Measurements from ENCODE around the gene SHISA9. TPM values are rescaled to one million over a fixed set of nuclear protein-coding genes. Genes with fewer than 3 reads are reported as not detected.
A peak's percentile ranks its signal among the peaks of the same experiment; 100 is the strongest.
"Not testable (repeated sequence)": the region's sequence is repeated elsewhere in the genome, so short reads cannot be mapped to it uniquely, and the experiment has no call there.

SHISA9 gene
- polyA plus RNA-seq, 4 donors: 2.8 to 6.2 (median 4.0) TPM

DNA sequence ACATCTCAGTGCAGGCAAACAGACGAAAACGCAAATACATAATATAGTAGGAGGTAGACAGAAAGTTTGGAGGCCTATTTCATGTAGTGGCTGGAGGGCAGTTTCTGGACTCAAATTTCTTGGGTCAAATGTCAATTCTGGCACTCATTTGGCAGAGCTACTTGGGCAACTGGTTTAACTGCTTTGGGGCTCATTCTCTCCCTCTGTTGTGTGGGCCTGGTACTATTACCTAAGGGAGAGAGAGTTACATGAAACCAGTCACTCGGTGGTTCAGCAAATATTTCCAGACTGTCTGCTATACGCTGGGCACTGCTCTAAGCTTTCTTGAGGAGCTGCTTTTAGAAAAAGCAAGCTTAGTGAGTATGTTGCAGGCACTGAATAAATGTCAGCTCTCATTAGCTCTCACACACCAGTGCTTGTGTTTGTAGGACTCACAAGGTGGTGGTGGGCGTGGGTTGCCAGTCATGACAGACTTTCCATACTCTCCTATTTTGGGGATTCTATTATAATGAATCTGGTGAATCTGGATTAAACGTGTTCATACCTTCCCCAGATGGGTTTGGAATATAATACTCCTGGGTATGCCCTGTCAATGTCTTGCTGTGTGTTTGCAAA is 1.8 kb upstream of the SHISA9 start:
- DNase-seq (ENCODE audit: low read depth in 4 of 4, low spot score in 2 of 4): no peak

DNA sequence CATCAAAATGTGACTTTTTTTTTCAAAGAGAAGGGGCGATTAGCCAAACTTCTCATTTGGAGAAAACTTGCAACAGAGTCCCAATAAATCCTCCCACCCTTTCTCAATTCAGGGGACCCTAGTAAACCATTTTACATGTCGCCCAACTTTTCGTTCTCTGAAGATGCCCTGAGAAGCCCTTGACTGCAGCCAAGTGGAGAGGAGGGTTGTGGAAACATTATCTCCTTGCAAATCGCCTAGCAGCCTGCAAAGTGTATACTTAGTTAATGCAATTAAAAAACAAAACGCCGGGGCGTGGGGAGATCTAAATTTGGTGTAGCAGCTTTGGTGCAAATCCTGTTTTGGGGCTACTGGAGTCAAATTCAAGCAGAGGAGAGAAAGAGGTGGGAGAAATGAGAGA is 1.2 kb upstream of the SHISA9 start:
- no peak for DNase-seq (ENCODE audit: low read depth in 4 of 4, low spot score in 2 of 4)

DNA sequence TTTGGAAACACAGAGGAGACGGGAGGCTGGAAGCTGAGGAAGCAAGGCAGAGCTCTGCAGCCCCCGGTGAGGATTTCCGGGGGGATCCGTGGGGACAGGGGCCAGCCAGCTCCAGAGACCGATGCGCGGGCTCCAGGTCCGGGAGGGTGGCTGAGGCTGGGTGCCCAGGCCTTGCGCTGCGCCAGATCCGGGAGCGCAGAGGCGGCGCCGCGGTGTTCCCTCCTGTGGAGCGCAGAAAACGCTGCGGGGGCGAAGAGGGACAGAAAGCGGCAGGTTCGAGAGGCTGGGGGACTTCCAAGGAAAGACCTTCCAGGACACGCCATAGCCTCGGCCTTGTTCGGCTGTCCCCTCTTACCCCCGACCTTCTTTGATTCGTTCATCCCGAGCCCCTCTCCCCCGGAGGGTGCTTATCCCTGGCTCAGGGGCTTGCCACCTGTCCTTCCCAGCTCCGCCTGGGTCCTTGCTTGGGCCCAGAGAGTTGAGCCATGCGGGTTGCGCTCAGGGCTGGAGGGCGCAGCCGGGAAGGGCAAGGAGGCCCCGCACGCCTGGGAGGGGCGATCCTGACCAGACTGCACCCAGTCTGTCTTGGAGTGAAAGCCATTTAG is 697 bp upstream of the SHISA9 start:
- DNase-seq (ENCODE audit: low read depth in 4 of 4, low spot score in 2 of 4): no peak

DNA sequence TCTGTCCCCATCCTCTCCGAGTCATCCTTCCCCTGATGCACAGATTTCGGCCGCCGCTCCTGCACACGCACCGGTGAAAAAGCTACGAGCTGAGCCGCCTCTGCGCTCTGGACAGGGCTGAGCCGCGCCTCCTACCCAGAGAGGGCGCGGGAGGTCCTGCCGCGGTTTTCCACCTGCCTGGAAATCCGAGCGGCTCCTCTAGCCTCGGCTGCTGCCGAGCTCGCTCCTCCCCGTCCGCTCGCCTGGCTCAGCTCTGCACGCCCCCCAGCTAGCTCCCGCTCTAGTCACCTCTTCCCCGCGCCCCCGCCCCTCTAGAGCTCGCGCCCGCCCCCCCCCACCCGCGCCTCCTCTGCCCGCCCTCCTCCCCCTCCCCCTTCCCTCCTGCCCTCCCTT is 198 bp upstream of the SHISA9 start:
- DNase-seq (ENCODE audit: low read depth in 4 of 4, low spot score in 2 of 4): no peak

DNA sequence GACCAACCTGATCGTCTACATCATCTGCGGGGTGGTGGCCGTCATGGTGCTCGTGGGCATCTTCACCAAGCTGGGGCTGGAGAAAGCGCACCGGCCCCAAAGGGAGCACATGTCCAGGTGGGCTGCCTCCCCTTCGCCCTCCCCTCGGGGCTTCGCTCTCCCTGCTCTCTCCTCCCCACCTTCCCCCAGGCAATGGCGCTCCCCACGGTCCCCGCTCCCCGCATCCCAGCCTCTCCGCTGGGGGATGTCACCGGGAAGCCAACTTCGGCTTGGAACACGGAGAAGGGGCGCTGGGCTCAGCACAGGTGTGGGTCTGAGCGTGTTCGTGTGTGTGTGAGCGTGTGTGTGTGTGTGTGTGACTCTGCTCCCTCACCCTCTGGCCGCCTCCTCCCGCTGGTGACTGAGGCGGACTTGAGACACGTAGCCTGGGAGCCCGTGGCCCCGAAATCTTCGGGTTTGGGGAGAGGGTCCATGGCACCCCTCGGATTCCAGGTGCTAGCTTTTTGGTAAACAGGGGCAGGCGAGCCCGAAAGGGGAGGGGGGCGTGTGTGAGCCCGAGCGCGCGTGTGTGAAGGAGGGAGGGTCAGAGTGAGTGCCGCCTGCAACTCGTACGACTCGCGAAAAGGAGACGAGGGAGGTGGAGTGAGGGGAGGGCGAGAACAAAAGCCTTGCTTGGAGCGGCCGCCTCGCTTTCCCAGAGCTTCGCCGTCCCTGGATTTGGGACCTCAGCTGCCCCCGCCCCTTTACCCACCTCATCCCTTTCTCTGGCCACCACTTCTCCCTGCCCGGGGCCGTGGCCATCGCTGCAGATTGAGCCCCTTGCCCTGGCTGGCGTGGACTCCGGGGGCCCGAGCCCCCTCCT is 1.3 kb downstream of the SHISA9 start:
- DNase-seq (ENCODE audit: low read depth in 4 of 4, low spot score in 2 of 4): no peak

DNA sequence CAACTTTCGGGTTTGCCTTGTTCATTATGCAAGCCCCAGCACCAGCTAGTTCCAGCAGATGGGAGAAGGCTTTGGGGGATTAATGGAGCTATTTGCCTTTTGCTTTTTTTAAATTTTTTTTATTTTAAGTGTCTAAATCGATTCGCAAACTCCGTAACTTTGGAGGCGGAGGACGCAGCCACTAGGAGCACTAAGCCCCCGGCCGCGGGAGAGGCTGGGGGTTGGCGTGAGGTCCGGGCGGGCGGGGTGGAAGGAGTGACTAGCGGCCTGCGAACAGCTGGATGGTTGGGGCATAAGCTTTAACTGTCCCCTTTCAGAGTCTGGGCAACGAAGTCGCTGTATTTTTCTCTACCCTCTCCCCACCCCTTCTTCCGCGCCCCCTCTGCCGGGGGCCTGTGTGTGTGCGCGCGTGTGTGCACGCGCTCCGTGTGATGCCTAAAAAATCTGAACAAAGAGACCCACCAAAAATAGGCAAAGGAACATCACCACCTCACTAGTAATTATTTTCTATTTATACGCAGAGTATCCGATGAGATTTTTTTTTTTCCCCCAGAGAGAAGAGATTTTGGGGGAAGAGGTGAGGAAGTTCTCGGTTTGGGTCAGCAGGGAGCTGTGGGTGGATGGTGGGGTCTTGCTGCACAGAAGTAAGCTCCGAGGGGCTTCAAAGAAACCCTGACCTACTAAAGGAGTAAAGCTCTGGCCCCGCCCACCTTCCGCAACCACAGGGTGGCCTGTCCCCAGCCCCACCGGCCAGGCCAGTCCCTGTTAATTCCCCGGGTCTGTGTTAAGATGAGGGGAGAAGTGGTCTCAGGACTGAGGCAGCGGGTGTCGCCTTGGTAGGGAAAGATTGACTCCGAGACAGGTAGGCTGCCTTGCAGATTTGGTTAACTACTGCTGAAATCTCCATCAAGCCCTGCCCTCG is 2.3 kb downstream of the SHISA9 start:
- DNase-seq (ENCODE audit: low read depth in 4 of 4, low spot score in 2 of 4): no peak

DNA sequence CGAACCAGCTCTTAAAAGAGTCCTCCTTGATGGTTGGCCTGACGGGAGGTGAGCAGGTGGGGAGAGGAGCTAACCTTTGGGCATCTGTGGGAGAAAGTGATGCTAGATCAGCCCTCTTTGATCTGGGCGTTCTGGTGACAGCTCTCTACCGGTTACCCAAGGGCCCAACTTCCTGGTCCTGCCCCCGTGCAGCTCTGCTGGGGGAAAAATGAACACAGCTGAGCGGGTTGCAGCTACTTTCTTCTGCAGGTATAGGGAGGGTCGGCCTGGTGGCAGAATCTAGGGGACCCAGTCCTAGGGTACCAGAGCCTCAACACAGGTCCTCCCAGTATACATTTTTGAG is 2.9 kb downstream of the SHISA9 start:
- no peak for DNase-seq (ENCODE audit: low read depth in 4 of 4, low spot score in 2 of 4)

DNA sequence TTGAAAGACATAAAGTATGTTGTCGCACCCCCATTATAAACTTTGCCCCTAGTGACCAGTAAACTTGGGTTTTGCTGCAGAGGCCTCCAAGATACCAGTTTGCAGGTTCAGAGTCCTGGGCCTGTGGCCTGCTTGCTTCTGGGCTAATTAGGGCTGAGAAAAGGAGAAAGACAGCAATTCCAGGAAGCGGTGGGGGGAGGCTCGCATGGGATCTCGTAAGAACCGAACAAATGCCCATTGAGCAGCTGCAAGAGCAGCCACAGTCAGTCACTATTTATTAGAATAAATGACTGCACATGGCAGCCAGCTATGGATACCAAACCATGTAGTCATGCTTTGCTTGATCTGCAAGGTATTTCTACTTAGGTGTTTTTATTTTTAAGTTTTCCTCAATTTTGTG is 4.9 kb downstream of the SHISA9 start:
- no peak for DNase-seq (ENCODE audit: low read depth in 4 of 4, low spot score in 2 of 4)

DNA sequence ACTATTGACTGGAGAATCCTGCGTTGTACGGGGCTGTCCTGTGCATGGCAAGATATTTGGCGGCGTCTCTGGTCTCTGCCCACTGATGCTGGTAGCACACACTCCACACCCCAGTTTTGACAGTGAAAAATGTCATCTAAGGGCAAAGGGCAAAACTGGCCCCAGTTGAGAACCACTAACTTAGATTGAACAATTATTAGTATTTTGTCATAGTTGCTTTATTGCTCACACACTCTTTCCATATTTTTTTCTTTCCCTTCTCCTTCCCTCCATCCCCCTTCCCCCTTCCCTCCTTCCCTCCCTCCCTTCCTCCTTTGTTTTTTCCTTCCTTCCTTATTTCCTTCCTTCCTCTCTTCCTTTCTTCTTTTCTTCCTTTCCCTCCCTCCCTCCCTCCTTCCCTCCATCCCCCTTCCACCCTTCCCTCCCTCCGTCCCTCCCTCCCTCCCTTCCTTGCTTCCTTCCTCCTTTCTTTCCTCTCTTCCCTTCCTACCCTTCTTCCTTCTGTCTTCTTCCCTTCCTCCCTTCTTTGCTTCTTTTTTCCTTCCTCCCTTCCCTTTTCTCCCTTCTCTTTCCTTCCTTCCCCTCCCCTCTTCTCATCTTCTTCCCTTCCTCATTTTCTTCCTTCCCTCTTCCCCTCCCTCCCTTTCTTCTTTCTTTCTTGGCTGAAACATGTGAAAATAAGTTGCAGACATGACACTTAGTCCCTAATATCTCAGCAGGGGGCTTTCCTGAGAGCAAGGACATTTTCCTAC is 5.5 kb downstream of the SHISA9 start:
- DNase-seq (ENCODE audit: low read depth in 4 of 4, low spot score in 2 of 4): no peak

DNA sequence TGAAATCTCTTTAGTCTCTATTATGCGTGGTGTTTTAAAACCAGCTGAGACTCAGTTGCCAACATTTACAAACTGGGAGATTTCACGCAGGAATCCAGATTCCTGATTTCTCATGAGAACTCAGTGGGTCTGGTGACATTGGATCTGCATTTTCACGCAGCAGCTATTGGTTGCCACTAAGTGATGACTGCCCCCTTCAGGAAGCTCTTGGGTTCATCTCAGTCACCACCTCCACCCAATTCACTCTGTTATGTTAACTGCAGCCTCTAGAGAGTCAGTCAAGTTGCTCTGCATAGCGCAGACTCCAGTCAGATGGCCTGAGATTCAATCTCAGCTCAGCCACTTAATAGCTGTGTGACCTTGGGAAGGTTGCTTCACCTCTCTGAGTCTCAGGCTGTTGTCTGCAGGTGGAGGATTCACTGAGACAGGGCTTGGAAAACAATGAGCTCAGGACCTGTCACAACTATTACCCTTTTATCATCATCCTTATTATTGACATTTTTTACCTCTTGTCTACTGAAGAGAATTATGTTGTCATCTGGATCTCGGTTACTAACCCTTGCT is 6.4 kb downstream of the SHISA9 start:
- no peak for DNase-seq (ENCODE audit: low read depth in 4 of 4, low spot score in 2 of 4)

DNA sequence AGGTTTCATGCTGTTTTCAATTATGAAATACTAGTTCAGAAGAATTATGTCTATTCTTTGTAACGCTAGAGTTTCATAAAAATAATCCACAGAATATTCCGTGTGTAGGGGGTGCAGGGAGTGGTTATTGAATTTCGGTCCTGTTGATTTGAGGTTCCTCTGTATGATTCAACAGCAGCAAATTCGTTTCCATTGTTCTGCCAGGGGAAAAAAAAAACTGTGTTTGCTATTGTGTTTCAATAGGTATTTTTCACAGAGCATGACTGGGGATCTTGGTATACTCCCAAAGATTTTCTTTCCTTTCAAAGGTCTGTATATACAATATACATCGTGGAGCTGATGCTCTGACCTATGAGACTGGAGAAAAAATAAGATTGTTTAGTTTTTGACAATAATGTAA is 15.8 kb downstream of the SHISA9 start:
- no peak for DNase-seq (ENCODE audit: low read depth in 4 of 4, low spot score in 2 of 4)

DNA sequence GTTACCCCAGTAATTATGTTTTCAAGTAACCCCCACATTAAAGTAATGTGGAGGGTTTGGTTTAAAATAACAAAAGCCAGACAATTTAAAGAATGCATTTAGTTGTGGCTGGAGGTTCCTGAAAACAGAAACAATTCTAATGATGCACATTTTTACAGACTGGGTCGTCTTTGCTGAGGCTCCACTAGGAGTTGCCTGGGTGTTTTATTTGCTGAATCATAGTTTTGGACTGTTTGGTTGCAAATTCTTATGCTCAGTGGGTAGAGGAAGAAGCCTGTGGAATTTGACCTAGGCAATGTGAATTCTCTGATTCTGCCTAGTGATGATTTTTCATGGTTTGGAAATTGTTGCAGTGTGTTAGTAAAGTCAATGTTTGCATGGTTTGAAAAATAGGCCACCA is 16.3 kb downstream of the SHISA9 start:
- DNase-seq (ENCODE audit: low read depth in 4 of 4, low spot score in 2 of 4): no peak

DNA sequence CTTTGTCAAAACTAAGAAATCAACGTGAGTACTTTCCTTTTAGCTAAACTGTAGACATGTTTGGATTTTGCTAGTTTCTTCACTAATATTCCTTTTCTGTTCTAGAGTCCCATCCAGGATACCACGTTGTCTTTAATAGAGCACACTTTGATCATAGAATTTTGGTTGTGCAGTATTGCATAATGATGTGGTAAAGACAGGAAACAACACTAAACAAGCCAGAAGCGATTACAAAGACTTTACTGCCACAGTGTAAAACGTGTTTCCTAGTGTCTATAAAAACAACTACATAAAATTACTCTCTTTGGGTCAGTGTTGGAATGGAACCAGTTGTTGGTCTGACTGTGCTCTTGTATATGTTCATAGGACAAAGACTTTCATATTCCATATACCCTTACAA is 19.3 kb downstream of the SHISA9 start:
- no peak for DNase-seq (ENCODE audit: low read depth in 4 of 4, low spot score in 2 of 4)

DNA sequence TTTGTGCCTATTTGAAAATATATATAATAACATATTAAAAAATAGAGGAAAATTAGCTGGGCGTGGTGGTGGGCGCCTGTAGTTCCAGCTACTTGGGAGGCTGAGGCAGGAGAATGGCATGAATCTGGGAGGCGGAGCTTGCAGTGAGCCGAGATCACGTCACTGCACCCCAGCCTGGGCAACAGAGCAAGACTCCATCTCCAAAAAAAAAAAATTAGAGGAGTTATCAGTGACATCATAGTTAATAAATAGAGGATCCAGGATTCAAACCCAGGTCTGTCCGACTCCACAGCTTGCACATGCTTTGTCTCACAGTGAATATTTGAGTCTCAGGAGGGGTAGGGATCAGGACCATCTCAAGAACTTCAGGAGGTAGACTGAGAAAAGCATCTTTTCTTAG is 22.2 kb downstream of the SHISA9 start:
- not testable (repeated sequence) for DNase-seq (ENCODE audit: low read depth in 4 of 4, low spot score in 2 of 4)

DNA sequence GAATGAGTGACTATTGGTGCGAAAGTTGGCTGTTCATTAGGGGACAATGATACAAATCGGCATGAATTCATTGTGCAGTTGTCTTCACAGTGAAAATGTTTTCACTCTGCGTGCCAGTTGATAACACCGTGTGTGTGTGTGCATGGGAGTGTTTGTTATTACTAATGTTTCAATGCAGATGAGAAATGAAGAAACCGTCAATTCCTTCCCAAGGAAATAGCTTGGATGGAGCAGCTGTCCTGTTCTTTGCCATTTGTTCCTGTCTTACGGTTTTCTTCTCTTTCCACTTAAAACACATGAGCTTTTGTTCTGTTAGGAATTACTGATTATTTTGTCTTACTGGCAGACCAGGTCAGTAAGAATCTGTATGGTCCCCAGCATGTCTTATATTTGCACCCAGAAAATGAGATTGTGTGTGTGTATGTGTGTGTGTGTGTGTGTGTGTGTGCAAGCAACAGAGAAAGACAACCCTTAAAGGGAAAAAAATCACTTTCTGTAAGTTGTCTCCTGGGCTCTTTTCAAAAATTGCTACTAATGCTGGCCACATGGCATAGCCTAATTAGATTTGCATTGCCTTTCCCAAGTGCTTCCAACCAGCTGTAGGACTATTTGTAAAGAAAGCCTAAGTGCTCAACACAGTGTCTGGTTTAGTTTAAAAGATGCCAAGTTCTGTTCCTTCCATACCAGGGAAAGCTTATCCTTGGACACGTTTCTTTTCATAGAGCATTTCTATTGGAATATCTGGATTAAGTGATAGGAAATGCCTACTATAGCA is 23.8 kb downstream of the SHISA9 start:
- no peak for DNase-seq (ENCODE audit: low read depth in 4 of 4, low spot score in 2 of 4)

DNA sequence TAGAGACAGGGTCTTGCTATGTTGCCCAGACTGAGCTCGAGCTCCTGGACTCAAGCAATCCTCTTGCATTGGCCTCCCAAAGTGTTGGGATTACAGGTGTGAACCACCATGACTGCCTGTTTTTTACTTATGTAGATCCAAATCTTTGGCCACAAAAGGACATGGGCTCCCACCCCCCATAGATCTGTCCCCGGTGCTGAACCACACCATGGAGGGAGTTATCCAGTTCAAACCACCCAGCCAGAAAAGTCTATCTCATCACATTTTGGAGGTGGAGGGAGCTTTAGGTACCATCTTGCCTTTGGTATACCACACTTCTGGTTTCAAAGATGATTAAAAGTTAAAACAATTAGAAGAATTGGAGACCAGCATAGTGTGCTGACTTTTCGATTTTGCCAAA is 26.2 kb downstream of the SHISA9 start:
- DNase-seq (ENCODE audit: low read depth in 4 of 4, low spot score in 2 of 4): no peak

DNA sequence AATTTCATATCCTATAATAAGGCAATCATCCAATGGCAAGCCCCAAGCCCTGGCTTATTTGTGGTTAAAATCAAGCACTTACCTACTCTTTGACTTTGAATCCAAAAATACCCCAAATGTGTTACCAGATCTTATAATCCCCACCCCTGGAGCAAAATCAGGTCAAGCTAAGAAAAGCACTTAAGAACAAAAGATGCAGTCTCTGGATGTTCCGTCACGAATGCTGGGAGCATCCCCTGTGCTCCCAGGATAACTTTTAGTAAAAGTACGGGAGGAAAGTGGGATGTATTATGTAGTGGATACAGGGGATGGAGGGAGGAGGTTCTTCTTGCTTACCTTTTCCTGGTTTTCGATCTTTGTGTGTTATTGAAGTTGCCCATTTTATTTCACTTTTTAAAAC is 29.5 kb downstream of the SHISA9 start:
- DNase-seq (ENCODE audit: low read depth in 4 of 4, low spot score in 2 of 4): no peak

DNA sequence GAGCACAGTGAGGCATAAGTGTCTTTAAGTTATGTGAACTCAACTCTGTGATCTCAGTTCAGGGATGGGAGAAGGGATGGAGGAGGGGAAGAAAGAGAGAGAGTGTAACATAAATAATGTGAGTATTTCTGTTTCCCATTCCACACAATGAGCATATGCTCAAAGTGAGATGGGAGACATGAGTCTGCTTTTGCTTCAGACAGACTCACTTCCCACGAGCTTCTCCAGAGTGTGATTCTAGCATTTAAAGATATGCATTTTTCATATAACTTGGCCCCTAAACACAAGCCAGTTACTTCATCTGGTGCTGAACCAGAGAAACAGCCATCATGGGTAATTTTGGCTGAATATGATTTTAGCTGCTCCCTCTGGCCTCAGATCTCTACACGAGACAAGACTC is 35.0 kb downstream of the SHISA9 start:
- no peak for DNase-seq (ENCODE audit: low read depth in 4 of 4, low spot score in 2 of 4)

DNA sequence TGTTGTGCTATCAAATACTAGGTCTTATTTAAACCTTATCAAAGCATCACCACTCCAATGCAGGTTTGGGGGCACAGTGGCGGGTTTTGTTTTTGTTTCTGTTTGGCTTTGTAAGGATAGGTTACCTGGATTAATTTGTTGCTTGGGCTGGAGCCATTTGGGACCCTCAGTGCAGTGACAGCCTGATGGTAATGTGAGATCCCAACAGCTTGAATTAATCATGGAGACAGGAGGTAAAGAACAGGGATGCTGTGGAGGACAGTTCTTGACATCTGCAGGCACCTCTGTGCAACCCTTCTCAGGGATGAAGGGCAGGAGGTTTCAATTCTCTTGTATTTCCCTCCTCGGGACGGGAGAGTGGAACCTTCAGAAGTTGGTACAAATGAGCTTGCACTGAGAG is 40.5 kb downstream of the SHISA9 start:
- DNase-seq (ENCODE audit: low read depth in 4 of 4, low spot score in 2 of 4): peak in 1 of 4 donors; percentile 28

All from left renal cortex interstitium (tissue), 4 donors.